H1 (cell line): ENCODE data around the gene NHS. TPM values are rescaled to one million over a fixed set of nuclear protein-coding genes. Genes with fewer than 3 reads are reported as not detected.

ENCODE experiments used
- CTCF ChIA-PET: fragments of 300-600 bp; sonication (Branson Sonifier 250); formaldehyde crosslinking; loops from one replicate; lab custom pipeline; 2021; ENCODE audit not compliant: partially characterized antibody; lab: Charles Lee
- POLR2A ChIA-PET: fragments of 300-600 bp; sonication (Branson Sonifier 250); formaldehyde crosslinking; loops from one replicate; lab custom pipeline; 2021; ENCODE audit warnings: inconsistent platforms; ENCODE audit not compliant: partially characterized antibody; lab: Charles Lee
- DNase-seq, 2 experiments: peaks; one replicate each; pipeline versions ENCODE4 v3.0.0 to v3.0.0-alpha.2; 2010 to 2022; ENCODE audit warnings: low spot score in 2 of 2, low read depth in 1 of 2, mixed read lengths in 1 of 2
- FAIRE-seq: peaks from 2 replicates; lab custom pipeline; 2011; peaks lifted over from hg19 to GRCh38; lab: Jason Lieb, UNC
- H2AFZ ChIP-seq: 2 replicates; pipeline ENCODE4 v1.8.1; 2012; ENCODE audit warnings: low read length, inconsistent platforms
- H2AK5ac ChIP-seq: 2 replicates; pipeline ENCODE4 v1.6.1; 2013; ENCODE audit warnings: low read depth, low read length
- H2BK120ac ChIP-seq: replicated peaks from 2 replicates; pipeline ENCODE3; 2013; ENCODE audit warnings: low read depth, low read length, inconsistent platforms
- H2BK12ac ChIP-seq: 2 replicates; pipeline ENCODE4 v1.6.1; 2013; ENCODE audit warnings: low read depth, low read length
- H2BK15ac ChIP-seq: 2 replicates; pipeline ENCODE4 v1.6.1; 2013; ENCODE audit warnings: low read length
- H2BK20ac ChIP-seq: 2 replicates; pipeline ENCODE4 v1.6.1; 2013; ENCODE audit warnings: low read length
- H2BK5ac ChIP-seq: 2 replicates; pipeline ENCODE4 v1.6.1; 2013; ENCODE audit warnings: low read depth, low read length
- H3K14ac ChIP-seq: 2 replicates; pipeline ENCODE4 v1.6.1; 2013; ENCODE audit warnings: inconsistent platforms; ENCODE audit not compliant: insufficient read length
- H3K18ac ChIP-seq: 2 replicates; pipeline ENCODE4 v1.6.1; 2013; ENCODE audit warnings: low read length; ENCODE audit errors: extremely low read depth
- H3K23ac ChIP-seq: 2 replicates; pipeline ENCODE4 v1.6.1; 2013; ENCODE audit warnings: inconsistent platforms; ENCODE audit not compliant: insufficient read length
- H3K23me2 ChIP-seq: 2 replicates; pipeline ENCODE4 v1.6.1; 2013; ENCODE audit warnings: low read depth, low read length
- H3K27ac ChIP-seq: 2 replicates; pipeline ENCODE4 v1.6.1; 2011; ENCODE audit warnings: low read depth, low read length, inconsistent platforms
- H3K27me3 ChIP-seq, 4 experiments: replicated peaks in 1 of 4; 1 replicate in 1 of 4; 2 replicates in 3 of 4; pipeline versions ENCODE4 v1.6.1 to v1.8.1; 2011 to 2013; ENCODE audit warnings: low read length in 3 of 4, mild to moderate bottlenecking in 3 of 4, inconsistent platforms in 2 of 4, mixed read lengths in 2 of 4, moderate library complexity in 1 of 4; ENCODE audit not compliant: control insufficient read depth in 3 of 4, insufficient read depth in 3 of 4; ENCODE audit errors: extremely low read depth in 1 of 4
- H3K36me3 ChIP-seq, 4 experiments: 2 replicates each; pipeline versions ENCODE4 v1.6.1 to v1.8.1; 2011 to 2013; ENCODE audit warnings: mild to moderate bottlenecking in 4 of 4, low read length in 3 of 4, moderate library complexity in 2 of 4, control low read depth in 1 of 4, inconsistent platforms in 1 of 4; ENCODE audit not compliant: insufficient read depth in 4 of 4, control insufficient read depth in 2 of 4
- H3K4ac ChIP-seq: replicated peaks from 2 replicates; pipeline ENCODE3; 2013; ENCODE audit warnings: low read length, low read depth, mixed read lengths, inconsistent platforms; ENCODE audit not compliant: insufficient read length
- H3K4me1 ChIP-seq, 4 experiments: replicated peaks in 1 of 4; 1 replicate in 1 of 4; 2 replicates in 3 of 4; pipeline versions ENCODE4 v1.6.1 to v1.8.1; 2011 to 2013; ENCODE audit warnings: low read length in 3 of 4, inconsistent platforms in 2 of 4, mixed read lengths in 1 of 4; ENCODE audit not compliant: insufficient read depth in 4 of 4, control insufficient read depth in 3 of 4
- H3K4me2 ChIP-seq, 2 experiments: 2 replicates each; pipeline versions ENCODE4 v1.6.1 to v1.8.1; 2011 to 2013; ENCODE audit warnings: low read depth in 2 of 2, low read length in 2 of 2, control low read depth in 1 of 2, inconsistent platforms in 1 of 2, mild to moderate bottlenecking in 1 of 2; ENCODE audit not compliant: insufficient read depth in 1 of 2
- H3K4me3 ChIP-seq, 4 experiments: fragments of 200-600, 300-600 bp in 1 of 4; sonication (generic), shearing (Covaris generic), sonication (Bioruptor Twin) in 1 of 4; 2 replicates each; pipeline versions ENCODE4 v1.5.1 to v1.8.1; 2011 to 2016; ENCODE audit warnings: low read length in 4 of 4, low read depth in 3 of 4, control low read depth in 2 of 4, inconsistent platforms in 2 of 4, mild to moderate bottlenecking in 2 of 4, mixed read lengths in 1 of 4, moderate library complexity in 1 of 4; ENCODE audit not compliant: insufficient read depth in 2 of 4; ENCODE audit errors: extremely low read depth in 1 of 4
- H3K56ac ChIP-seq: replicated peaks from 2 replicates; pipeline ENCODE3; 2013; ENCODE audit warnings: low read depth, mild to moderate bottlenecking, mixed read lengths, low read length, inconsistent platforms; ENCODE audit not compliant: insufficient read length
- H3K79me1 ChIP-seq: 2 replicates; pipeline ENCODE4 v1.6.1; 2013; ENCODE audit warnings: low read depth, low read length, control low read depth
- H3K79me2 ChIP-seq, 2 experiments: 2 replicates each; pipeline versions ENCODE4 v1.6.1 to v1.8.1; 2012 to 2013; ENCODE audit warnings: low read length in 2 of 2, mild to moderate bottlenecking in 2 of 2, inconsistent platforms in 1 of 2; ENCODE audit not compliant: insufficient read depth in 2 of 2, control insufficient read depth in 1 of 2
- H3K9ac ChIP-seq, 4 experiments: replicated peaks in 1 of 4; 1 replicate in 1 of 4; 2 replicates in 3 of 4; pipeline versions ENCODE4 v1.6.1 to v1.8.1; 2011 to 2013; ENCODE audit warnings: low read depth in 3 of 4, low read length in 3 of 4, control low read depth in 2 of 4, mild to moderate bottlenecking in 2 of 4, moderate library complexity in 2 of 4, inconsistent platforms in 1 of 4; ENCODE audit errors: extremely low read depth in 1 of 4
- H3K9me3 ChIP-seq, 2 experiments: 2 replicates each; pipeline versions ENCODE4 v1.6.1 to v1.8.1; 2012 to 2013; ENCODE audit warnings: mild to moderate bottlenecking in 2 of 2, moderate library complexity in 2 of 2, control low read depth in 1 of 2, inconsistent platforms in 1 of 2, low read depth in 1 of 2, low read length in 1 of 2, mixed read lengths in 1 of 2; ENCODE audit not compliant: insufficient read depth in 2 of 2
- H4K20me1 ChIP-seq, 2 experiments: replicated peaks in 1 of 2; 2 replicates each; pipeline versions ENCODE3 to v1.8.1; 2011 to 2013; ENCODE audit warnings: inconsistent platforms in 2 of 2, low read length in 2 of 2, mild to moderate bottlenecking in 1 of 2; ENCODE audit not compliant: insufficient read depth in 2 of 2, control insufficient read depth in 1 of 2
- H4K5ac ChIP-seq: 2 replicates; pipeline ENCODE4 v1.6.1; 2013; ENCODE audit warnings: low read length, low read depth, mixed read lengths, inconsistent platforms; ENCODE audit not compliant: insufficient read length
- H4K8ac ChIP-seq: 2 replicates; pipeline ENCODE4 v1.8.0; 2013; ENCODE audit warnings: mild to moderate bottlenecking, moderate library complexity, low read length, inconsistent platforms; ENCODE audit not compliant: insufficient read depth; ENCODE audit errors: extremely low read depth
- H4K91ac ChIP-seq: replicated peaks from 2 replicates; pipeline ENCODE3; 2013; ENCODE audit warnings: low read length, mixed read lengths, inconsistent platforms; ENCODE audit not compliant: insufficient read length
- WGBS, 2 experiments: shearing (Covaris generic) in 1 of 2; methylation state at CpG; one replicate each; pipeline versions ENCODE4 v1.1.6 to v1.1.7; 2013 to 2015; ENCODE audit warnings: low lambda C conversion rate in 2 of 2, mixed read lengths in 2 of 2, inconsistent platforms in 1 of 2, low coverage in 1 of 2, missing lambda C conversion rate in 1 of 2; ENCODE audit not compliant: insufficient replicate concordance in 2 of 2, insufficient coverage in 1 of 2, insufficient read length in 1 of 2; ENCODE audit errors: extremely low coverage in 1 of 2, missing lambda C conversion rate in 1 of 2; 5-methylcytosine and 5-hydroxymethylcytosine counted together
- polyA plus RNA-seq, 7 experiments: library from polyadenylated mRNA; depleted of rRNA in 3 of 7; stranded (reverse) in 5 of 7; unstranded in 2 of 7; fragments of >200 nt in 5 of 7; fragments of 200-250 nt in 2 of 7; gene quantifications; 1 replicate in 5 of 7; 2 replicates in 1 of 7; 4 replicates in 1 of 7; pipeline versions ENCODE4 v1.2.1 to v1.2.3, GENCODE V29; 2011 to 2013; ENCODE audit warnings: missing spikeins in 2 of 7, mixed read lengths in 2 of 7
- total RNA-seq: library from RNA; stranded (reverse); fragmentation: NEBNext Ultra II Directional; extraction: Animal tissue kit (Norgen Biotek cat#: 25700); gene quantifications from 2 replicates; pipeline ENCODE4 v1.2.1, GENCODE V29; 2021

Gene NHS
- total and polyA plus RNA-seq, 2 of the 8 experiments (the other 6 are each of a cell fraction or from before 2014, with no cell fraction given): 2.2 to 6.7 TPM

- Histone ChIP-seq H3K36me3 (no peaks in the 10 kb centered on the region), H4K8ac (no peak overlapping the region), H3K27ac (no peak overlapping the region), H3K4me2 (no peak overlapping the region; a peak in 1 of 4 replicates), H2AK5ac (no peak overlapping the region), H4K91ac (no peak overlapping the region), H3K14ac (no peak overlapping the region), H3K18ac (no peak overlapping the region), H2BK20ac (no peak overlapping the region), H3K4me1 (peaks cover 0 to 3% (median 1%) of the 10 kb centered on the region in 4 experiments; a peak in 2 of 7 replicates), H2AFZ (no peak overlapping the region), H3K27me3 (no peaks in the 10 kb centered on the region), H2BK120ac (no peak overlapping the region), H2BK12ac (no peak overlapping the region), H3K4me3 (no peak overlapping the region), H3K79me1 (no peaks in the 10 kb centered on the region; the same call in 1 of the 2 replicates), H2BK5ac (no peak overlapping the region), H3K56ac (no peak overlapping the region), H3K23me2 (no peaks in the 10 kb centered on the region), H4K5ac (no peak overlapping the region), H3K79me2 (no peaks in the 10 kb centered on the region), H3K4ac (no peak overlapping the region), H3K9ac (no peak overlapping the region), H3K23ac (no peak overlapping the region), H2BK15ac (no peak overlapping the region), H4K20me1 (no peaks in the 10 kb centered on the region), H3K9me3 (no peaks in the 10 kb centered on the region)
- ChIA-PET POLR2A (interaction anchor here (0.8 kb wide), 1 partner anchor 76 kb away, joined by 3 read pairs; no protein-coding TSS in a partner anchor), CTCF (interaction anchor here (0.6 kb wide), 2 partner anchors 16 to 76 kb away, joined by 3 read pairs; no protein-coding TSS in a partner anchor)
- WGBS, 2 experiments: 78% methylated on average over 5 of the region's 5 CpGs; no CpG with 5 or more reads in 1 of the 2 experiments
- no peak for FAIRE-seq
- DNase-seq: no peak
Observed at GRCh38 chrX:17613979-17614588, 239.1 kb downstream of the NHS start.
